ENCODE results near the gene SEC61B.

DNA sequence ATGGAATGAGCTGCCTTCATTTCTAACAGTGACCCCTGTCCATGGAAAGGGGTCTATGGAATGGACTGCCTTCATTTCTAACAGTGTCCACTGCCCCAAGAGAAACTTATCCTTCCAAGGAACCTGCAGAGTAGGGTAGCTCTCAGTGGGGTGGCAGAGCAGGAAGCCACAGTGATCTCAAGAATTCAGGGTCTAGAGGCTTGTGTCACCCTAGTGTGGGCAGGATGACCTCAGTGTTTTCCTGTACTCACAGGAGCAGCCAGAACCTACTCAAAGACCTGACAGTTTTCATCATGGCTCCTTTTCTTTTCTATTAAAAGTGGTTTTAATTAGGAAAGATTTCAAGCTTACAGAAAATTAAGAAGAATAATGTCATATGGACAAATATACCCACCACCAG, 27.5 kb downstream of the SEC61B start:
- TF ChIP-seq CEBPB (IDR thresholded peaks at IDR 0.05) (no peak), EP300 (IDR thresholded peaks at IDR 0.05; ENCODE audit: borderline replicate concordance) (no peak), YY1 (IDR thresholded peaks at IDR 0.05; ENCODE audit: low read depth) (no peak), TAF1 (IDR thresholded peaks at IDR 0.05; ENCODE audit: low read depth) (no peak), EGR1 (IDR thresholded peaks at IDR 0.05) (no peak), RAD21 (IDR thresholded peaks at IDR 0.05; ENCODE audit: low read depth) (no peak), FOXM1 (IDR thresholded peaks at IDR 0.05; ENCODE audit: borderline replicate concordance, low read depth) (no peak), TCF12 (IDR thresholded peaks at IDR 0.05; ENCODE audit: low read depth) (no peak), ZBTB7A (IDR thresholded peaks at IDR 0.05; ENCODE audit: low read depth) (no peak)

All from Ishikawa (cell line).